BE2C (cell line): ENCODE data around the gene ZKSCAN5.
"Not testable (repeated sequence)": the region's sequence is repeated elsewhere in the genome, so short reads cannot be mapped to it uniquely, and the experiment has no call there.

Experiments
- DNase-seq: peaks from one replicate; pipeline ENCODE4 v3.0.0-alpha.2; 2020
- H3K27me3 ChIP-seq: fragments of 250-450 bp; sonication (Bioruptor Pico); 2 replicates; pipeline ENCODE4 v1.5.1; 2020; ENCODE audit warnings: mild to moderate bottlenecking
- H3K36me3 ChIP-seq: fragments of 250-450 bp; sonication (Bioruptor Pico); 2 replicates; pipeline ENCODE4 v1.5.1; 2020; ENCODE audit warnings: mild to moderate bottlenecking
- H3K4me1 ChIP-seq: fragments of 250-450 bp; sonication (Bioruptor Pico); 2 replicates; pipeline ENCODE4 v1.5.1; 2020
- H3K4me3 ChIP-seq: 2 replicates; pipeline ENCODE4 v1.5.1; 2011; ENCODE audit warnings: low read depth, low read length
- H3K9me3 ChIP-seq: fragments of 250-450 bp; sonication (Bioruptor Pico); 2 replicates; pipeline ENCODE4 v1.5.1; 2020
- TF ChIP-seq, protein P1 (sequence below): IDR thresholded peaks from 2 replicates; pipeline ENCODE4 v1.5.1; 2012; ENCODE audit warnings: mild to moderate bottlenecking, low read depth, low read length

The ZKSCAN5 gene

DNA sequence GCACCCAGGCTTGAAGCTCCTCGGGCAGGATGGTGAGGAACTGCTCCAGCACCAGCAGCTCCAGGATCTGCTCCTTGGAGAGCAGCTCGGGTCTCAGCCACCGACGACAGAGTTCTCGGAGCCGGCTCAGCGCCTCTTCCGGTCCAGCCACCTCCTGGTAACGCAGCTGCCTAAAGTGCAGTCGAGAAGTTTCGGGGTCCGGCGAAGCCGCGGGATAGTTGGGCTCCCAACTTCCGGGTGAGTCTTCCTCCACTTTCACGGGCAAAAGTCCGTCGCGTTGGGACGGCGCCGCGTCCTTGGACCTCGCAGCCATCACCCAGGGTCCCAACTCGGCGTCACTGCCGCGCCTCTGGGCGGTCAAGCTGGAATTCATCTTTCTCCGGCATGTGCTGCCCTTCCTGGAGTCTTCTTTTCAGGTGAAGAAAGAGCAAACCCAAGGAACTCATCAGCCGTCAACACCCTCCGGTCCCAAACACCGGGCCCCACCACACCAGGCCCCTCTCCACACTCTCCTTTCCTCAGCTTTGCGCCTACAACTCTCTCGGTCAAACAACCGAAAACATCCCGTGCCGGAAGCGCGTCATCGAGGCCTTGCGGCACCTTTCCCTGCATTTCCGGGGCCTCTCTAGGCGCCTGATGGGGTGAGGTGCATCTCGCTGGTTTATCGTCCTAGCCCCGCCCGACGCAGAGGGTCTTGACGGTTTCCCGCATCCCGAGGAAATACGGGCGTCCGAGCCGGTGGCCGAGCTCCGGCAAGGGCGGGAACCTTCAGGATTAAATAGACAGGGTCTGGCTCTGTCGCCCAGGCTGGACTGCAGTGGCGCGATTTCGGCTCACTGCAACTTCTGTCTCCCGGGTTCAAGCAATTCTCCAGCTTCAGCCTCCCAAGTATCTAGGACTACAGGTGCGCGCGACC is 4.5 kb upstream of the ZKSCAN5 start, which contains the start of gene ZNF394:
ZNF394 (minus strand) TSS at position 561 of the 916 bp plus-strand sequence; CDS start at position 373, 188 bp downstream.
- Histone ChIP-seq H3K9me3 (no peaks in the 10 kb centered on the region), H3K4me3 (peak within 1 kb of the TSS; percentile 95), H3K36me3 (peaks cover 24% of the 10 kb centered on the region), H3K27me3 (no peaks in the 10 kb centered on the region), H3K4me1 (no peaks in the 10 kb centered on the region)
- peak; percentile 93 for DNase-seq
- TF ChIP-seq, protein P1, sequence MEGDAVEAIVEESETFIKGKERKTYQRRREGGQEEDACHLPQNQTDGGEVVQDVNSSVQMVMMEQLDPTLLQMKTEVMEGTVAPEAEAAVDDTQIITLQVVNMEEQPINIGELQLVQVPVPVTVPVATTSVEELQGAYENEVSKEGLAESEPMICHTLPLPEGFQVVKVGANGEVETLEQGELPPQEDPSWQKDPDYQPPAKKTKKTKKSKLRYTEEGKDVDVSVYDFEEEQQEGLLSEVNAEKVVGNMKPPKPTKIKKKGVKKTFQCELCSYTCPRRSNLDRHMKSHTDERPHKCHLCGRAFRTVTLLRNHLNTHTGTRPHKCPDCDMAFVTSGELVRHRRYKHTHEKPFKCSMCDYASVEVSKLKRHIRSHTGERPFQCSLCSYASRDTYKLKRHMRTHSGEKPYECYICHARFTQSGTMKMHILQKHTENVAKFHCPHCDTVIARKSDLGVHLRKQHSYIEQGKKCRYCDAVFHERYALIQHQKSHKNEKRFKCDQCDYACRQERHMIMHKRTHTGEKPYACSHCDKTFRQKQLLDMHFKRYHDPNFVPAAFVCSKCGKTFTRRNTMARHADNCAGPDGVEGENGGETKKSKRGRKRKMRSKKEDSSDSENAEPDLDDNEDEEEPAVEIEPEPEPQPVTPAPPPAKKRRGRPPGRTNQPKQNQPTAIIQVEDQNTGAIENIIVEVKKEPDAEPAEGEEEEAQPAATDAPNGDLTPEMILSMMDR = no peak

DNA sequence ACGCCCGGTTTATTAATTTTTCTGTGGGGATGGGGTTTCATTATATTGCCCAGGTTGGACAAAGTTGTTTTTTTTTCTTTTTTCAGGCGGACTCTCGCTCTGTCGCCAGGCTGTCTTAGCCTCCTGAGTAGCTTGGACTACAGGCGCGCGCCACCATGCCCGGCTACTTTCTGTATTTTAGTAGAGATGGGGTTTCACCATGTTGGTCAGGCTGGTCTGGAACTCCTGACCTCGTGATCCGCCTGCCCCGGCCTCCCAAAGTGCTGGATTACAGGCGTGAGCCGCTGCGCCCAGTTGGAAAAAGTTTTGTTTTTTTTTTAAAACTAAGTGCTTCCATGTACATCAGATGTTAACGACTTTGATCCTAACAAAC is 3.8 kb upstream of the ZKSCAN5 start:
- Histone ChIP-seq H3K4me3 (peak overlapping the region; percentile 95), H3K36me3 (peaks cover 19% of the 10 kb centered on the region), H3K9me3 (no peaks in the 10 kb centered on the region), H3K27me3 (no peaks in the 10 kb centered on the region), H3K4me1 (no peaks in the 10 kb centered on the region)
- no peak for DNase-seq
- TF ChIP-seq, protein P1 = no peak

DNA sequence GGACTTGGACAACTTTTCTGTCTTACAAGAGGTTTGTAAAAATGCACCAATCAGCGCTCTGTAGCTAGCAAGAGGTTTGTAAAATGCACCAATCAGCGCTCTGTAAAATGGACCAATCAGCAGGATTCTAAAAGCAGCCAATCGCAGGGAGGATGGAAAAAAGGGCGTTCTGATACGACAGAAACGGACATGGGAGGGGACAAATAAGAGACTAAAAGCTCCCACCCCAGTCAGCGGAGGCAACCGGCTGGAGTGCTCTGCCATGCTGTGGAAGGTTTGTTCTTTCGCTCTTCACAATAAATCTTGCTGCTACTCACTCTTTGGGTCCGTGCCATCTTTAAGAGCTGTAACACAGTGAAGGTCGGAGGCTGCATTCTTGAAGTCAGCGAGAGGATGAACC is 3.2 kb upstream of the ZKSCAN5 start:
- peak; percentile 28 for DNase-seq
- not testable (repeated sequence) for H3K27me3 ChIP-seq, H3K4me3 ChIP-seq, H3K4me1 ChIP-seq, H3K9me3 ChIP-seq
- H3K36me3 ChIP-seq = peaks cover 13% of the 10 kb centered on the region

DNA sequence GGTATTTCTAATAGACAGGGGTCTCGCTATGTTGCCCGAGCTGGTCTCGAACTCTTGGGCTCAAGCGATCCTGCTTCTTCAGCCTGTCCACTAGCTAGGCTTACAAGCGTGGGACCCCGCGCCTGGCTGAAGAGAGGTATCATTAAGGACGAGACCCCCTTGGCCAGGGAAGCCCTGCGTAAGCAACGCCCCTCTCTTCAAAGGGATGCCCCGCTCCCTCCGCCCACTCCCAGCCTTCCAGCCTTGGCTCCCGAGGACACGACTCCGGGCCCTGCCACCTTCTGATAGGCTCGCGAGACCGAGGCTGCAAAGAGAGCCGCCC is 220 bp upstream of the ZKSCAN5 start:
- no peaks in the 10 kb centered on the region for H3K9me3 ChIP-seq
- peak; percentile 100 for DNase-seq
- no peaks in the 10 kb centered on the region; the same call in 1 of the 2 replicates for H3K36me3 ChIP-seq
- peak overlapping the region; percentile 80 for H3K4me3 ChIP-seq
- H3K4me1 ChIP-seq = peaks cover 5% of the 10 kb centered on the region; the same call in 1 of the 2 replicates
- TF ChIP-seq, protein P1 = no peak
- H3K27me3 ChIP-seq = no peaks in the 10 kb centered on the region

DNA sequence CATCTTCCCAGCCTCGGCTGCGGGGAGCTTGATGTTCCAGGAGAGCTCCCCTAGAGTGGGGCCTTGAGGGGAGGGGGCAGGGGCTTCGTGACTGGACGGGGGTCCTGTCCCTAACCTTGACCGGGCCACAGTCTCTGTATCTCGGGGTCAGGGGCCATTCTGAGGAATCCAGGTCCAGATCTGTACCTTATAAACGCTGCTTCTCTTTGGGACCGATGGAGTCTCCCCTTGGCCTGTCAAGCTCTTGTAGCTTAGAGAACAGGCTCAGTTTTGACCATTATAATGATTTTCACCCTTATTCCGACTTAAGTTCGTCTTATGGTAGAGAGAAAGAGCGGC is 831 bp downstream of the ZKSCAN5 start:
- H3K36me3 ChIP-seq = no peaks in the 10 kb centered on the region; the same call in 1 of the 2 replicates
- peaks cover 5% of the 10 kb centered on the region; the same call in 1 of the 2 replicates for H3K4me1 ChIP-seq
- H3K27me3 ChIP-seq = no peaks in the 10 kb centered on the region
- DNase-seq = no peak
- H3K9me3 ChIP-seq = no peaks in the 10 kb centered on the region
- peak overlapping the region; percentile 80 for H3K4me3 ChIP-seq
- TF ChIP-seq, protein P1 = no peak

DNA sequence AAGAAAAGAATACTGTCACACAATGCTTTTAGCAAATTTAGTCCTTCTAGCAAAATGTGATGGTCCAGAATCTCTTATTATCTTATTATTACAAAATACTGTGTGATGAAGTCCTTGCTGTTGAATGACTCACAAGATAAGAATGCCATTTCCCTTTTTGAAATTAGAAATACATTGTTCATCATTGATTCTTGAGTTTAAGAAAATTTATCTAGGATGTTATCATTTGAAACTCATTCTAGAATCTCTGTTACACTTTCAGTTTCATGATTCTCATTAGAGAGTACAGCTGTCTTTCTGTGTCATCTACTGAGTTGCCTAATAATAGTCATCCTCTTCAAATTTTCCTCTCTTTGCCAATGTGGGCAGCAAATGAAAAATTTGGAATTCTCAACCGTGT is 9.6 kb downstream of the ZKSCAN5 start:
- DNase-seq = no peak
- H3K36me3 ChIP-seq = peaks cover 31% of the 10 kb centered on the region
- H3K9me3 ChIP-seq = no peaks in the 10 kb centered on the region
- H3K27me3 ChIP-seq = no peaks in the 10 kb centered on the region
- no peaks in the 10 kb centered on the region for H3K4me1 ChIP-seq
- TF ChIP-seq, protein P1 = no peak
- no peak overlapping the region for H3K4me3 ChIP-seq
